Stimulated activated CD4-positive, alpha-beta T cell treated with anti-CD3 and anti-CD28 coated beads, TNF-alpha, amount 100 ng/mL, for 48 hours (primary cell): Measurements from ENCODE around the gene SPATA31C1.
"Not testable (repeated sequence)": the region's sequence is repeated elsewhere in the genome, so short reads cannot be mapped to it uniquely, and the experiment has no call there.

Source experiments
- DNase-seq, 3 donors: peaks; one replicate each; pipeline ENCODE4 v3.0.0-alpha.2; 2020; ENCODE audit warnings: low read depth in 3 of 3

Gene SPATA31C1

DNA sequence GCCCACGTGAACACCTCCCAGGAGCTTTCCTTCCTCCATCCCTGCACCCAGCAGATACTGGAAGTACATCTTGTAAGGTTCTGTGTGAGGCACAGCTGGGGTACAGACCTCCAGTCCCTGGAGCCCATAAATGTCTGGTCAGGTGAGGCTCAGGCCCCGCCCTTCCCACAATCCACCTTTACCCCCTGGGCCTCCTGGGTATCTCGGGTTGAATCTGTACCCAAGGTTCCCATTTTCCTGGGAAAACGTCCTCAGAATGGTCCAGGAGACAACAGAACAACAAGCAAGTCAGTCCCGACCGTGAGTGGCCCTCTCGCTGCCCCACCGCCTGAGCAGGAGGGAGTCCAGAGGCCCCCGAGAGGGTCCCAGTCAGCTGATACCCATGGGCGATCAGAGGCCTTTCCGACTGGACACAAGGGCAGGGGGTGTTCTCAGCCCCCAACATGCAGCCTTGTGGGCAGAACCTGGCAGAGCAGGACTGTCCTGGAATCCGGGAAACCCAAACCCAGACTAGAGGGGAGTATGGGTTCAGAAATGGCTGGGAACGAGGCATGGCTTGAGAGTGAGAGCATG is 30.7 kb upstream of the SPATA31C1 start:
- DNase-seq: no peak

- no peak for DNase-seq
Measured at GRCh38 chr9:87887661-87888480, 29.9 kb upstream of the SPATA31C1 start.

DNA sequence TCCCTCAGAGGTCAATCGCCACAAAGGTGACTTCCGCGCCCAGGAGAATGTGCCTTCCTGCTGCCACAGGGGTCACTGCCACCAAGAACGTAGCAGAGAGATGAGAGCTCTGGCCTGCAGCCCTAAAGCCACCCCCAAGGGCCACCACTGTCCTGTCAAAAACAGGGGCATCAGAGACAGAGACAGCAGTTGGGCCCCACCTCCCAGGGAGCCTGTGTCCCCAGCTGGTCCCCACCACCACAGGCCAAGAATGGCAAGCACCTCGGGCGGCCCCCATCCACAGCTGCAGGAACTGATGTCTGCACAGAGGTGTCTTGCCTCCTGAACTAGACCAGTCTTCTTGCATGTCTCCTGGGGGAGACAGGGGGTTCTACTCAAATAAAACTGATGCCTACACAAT is 29.3 kb upstream of the SPATA31C1 start:
- no peak for DNase-seq

DNA sequence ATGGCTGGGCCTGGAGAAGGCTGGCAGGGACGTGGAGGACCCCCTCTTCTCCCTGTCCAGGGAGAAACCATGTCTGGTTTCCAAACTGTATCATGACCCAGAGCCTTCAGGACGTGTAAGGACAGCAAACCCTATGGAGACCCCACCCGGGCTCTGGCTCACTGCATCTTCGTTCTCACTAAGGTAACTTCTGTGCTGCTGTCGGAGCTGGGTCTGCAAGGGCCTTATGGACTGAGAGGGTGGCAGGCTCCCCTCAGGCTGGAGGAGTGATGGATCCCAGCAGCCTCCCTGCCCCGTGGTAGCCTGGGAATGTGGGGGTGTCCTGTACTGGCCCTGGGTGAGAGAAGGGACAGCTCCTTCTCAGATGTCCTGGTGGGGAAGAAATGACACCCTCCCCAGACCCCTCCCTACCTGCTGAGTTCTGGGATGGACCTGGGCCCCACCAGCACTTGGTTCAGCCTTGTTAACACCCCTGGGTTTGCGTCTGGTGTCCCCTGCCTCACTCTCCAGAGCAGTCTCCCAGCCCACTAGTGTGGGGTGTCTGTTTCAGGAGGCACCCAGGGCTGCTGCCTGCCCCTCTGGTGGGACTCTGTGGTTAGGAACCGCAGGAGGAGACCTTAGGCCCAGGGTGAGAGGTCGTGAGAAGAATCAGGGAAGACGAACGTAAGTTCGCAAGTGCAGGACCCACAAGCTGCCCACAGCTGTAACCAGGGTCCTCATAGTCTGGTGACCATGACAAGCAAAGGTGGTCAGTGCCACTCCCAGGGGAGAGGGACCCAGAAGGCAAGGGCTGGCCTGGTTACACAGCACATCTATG is 28.5 kb upstream of the SPATA31C1 start:
- no peak for DNase-seq

- DNase-seq: no peak
Measured at GRCh38 chr9:87889882-87890252, 27.9 kb upstream of the SPATA31C1 start.

DNA sequence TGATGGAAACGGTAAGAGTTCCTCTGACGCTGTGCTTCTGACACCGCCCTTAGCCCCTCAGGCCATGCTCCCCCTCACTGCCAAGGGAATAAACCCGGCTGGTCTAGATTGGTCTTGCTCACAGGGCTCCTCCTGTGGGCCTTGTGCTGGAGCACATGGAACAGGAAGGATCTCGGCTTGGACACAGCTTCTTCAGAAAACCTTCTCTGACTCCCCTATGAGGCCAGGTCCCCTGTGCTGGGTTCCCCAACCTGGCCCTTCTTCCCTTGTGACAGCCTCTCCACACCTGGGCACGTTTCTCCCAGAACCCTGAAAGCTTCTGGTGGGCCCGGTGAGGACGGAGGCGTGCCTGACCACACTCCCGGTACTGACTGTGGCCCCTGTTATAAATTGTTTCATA is 26.9 kb upstream of the SPATA31C1 start:
- no peak for DNase-seq

GRCh38 chr9:87891754-87892153 is 26.0 kb upstream of the SPATA31C1 start:
- no peak for DNase-seq

- DNase-seq: no peak
Measured at GRCh38 chr9:87892956-87893355, 24.8 kb upstream of the SPATA31C1 start.

DNA sequence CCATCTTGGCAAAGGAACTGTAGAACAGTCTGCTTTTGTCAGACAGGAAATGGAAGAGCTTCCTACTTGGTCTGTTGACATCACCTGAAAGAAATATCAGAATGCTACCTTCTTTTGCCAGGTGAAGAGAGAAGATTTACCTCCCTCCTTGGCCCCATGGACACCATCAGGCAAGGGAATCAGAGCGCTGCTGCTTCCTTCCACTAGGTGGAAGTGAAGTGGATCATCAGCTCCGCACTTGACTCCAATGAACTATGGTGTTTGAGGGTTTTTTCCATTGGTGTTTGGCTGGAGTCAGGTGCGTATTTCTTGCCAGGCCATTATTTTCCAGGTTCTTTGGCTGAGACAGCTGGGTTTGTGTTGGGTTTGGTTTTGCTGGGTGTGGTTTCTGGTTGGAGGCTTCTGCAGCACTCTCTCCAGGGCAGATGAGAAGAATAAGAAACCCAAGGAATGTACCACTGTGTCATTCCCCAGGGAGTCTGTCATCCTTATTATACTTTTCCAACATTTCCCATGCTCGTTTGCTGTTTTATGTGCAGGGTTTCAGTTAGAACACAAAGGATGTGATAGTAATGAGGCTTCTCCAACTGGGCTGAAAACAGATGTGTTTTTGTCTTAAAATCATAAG is 22.6 kb upstream of the SPATA31C1 start:
- DNase-seq: no peak

DNA sequence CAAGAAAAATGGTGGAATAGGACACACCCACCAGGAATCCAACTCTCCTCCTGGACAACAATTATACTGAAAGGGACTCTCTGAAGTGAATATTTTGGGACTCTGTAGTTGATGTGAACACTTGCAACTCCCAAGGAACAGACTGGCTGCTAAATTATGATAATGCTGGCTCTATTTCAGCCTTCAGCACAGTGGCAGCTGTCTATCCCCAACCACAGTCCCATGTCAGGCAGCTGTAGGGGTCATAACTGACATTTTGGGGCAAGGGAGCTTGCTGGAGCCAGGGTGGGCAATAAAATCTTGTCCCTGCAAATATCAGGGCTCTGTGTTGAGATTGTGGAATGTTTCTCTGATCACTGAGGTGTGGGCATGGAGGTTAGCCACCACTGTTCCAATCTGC is 20.9 kb upstream of the SPATA31C1 start:
- no peak for DNase-seq

DNA sequence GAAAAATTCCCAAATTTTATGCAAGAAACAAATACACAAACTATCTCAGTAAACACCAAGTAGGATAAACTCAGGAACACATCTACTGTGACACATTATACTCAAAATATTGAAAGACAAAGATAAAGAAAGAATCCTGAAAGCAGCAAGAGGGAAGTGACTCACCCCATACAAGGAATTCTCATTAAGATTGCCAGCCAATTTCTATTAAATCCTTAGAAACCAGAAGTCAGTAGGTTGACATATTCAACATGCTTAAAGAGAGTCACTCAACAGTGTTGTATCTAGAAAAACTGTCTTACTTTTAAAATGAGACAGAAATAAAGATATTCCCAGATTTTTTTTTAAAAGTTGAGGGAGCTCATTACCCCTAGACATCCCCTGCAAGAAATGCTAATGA is 19.6 kb upstream of the SPATA31C1 start:
- DNase-seq: no peak

GRCh38 chr9:87902371-87902770 is 15.4 kb upstream of the SPATA31C1 start:
- not testable (repeated sequence) for DNase-seq

DNA sequence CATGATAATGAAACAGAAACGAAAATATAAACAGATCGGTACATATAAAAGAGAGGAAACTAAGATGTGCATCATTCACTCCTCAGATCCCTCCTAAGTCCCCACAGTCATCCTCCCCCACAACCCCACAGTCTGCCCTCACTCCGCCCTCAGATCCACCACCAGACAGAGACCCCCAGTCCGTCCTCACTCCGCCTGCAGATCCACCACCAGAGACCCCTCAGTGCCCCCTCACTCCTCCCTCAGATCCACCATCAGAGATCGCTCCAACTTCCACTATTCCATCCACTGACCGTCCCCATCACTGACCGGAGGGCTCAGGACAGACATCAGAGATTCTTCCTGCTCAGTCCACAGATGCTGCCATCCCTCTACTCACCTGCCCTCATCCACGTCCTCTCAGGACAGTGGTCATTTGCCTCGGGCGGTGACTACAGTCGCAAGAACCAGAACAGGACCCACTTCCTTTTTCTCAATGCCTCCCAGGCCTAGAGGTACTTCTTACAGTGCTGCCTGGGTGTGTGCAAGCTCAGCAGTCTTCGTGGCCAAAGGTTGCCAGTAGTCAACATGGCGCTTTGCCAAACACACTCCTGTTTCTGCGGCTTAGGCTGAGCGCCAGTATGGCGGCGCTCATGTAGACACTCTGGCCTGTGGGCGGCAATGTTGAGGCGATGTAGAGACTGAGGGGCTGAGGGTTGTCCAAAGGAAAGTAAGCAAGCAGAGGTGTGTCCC is 8.3 kb upstream of the SPATA31C1 start:
- DNase-seq: no peak

- no peak for DNase-seq
Measured at GRCh38 chr9:87910821-87911220, 6.9 kb upstream of the SPATA31C1 start.

GRCh38 chr9:87919013-87919412 is 1.3 kb downstream of the SPATA31C1 start:
- not testable (repeated sequence) for DNase-seq

- DNase-seq: not testable (repeated sequence)
Measured at GRCh38 chr9:87921561-87921960, 3.8 kb downstream of the SPATA31C1 start.

DNA sequence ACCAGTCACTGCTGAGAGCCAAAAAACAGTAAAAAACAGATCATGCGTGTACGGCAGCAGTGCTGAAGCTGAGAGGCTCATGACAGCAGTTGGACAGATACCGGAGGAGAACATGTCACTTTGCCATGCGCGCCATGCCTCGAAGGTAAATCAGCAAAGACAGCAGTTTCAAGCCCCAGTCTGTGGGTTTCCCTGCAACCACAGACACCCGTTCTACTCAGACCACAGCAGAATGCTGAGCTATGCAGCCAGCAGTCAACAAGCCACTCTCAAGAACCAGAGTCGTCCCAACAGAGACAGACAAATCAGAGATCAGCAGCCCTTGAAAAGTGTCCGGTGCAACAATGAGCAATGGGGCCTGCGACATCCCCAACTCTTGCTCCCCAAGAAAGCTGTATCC is 5.2 kb downstream of the SPATA31C1 start:
- not testable (repeated sequence) for DNase-seq

DNA sequence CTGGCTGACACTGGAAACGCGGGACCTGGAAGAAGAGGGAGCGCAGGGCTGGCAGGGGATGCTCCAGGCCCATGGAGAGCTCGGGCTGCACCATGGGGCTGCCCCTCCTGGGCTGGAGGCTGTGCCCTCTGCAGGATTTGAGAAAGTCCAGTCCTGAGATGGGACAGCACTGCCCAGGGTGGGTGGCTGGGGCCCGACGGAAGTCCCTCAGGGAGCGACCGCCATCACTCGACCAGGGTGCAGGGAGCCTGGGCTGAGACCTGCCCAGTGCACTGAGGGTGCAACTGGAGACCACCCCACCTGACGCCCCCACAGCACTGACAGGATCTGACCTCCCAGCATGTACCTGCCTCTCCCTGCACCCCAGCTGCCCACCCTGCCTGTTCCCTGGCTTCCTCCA is 7.1 kb downstream of the SPATA31C1 start:
- not testable (repeated sequence) for DNase-seq

- not testable (repeated sequence) for DNase-seq
Measured at GRCh38 chr9:87929152-87929551, 11.4 kb downstream of the SPATA31C1 start.

DNA sequence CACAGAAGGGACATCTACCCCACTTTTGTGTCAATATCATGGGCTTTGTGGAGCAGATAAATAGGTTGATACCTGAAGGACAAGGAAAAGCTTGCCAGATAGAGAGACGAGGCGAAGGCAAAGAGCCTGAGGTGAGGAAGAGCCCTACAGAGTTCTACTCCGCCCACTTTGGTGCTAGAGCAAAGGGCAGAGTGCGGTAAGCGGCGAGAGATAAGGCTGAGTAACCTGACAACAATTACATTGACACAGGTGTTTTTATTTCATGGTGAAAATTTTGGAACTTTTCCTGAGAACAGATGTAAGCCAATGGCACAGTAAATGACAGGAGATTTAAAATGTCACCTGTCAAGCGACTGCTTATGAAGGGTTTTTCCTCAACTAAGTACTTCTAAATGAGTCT is 16.7 kb downstream of the SPATA31C1 start:
- DNase-seq: not testable (repeated sequence)

GRCh38 chr9:87937352-87937751 is 19.6 kb downstream of the SPATA31C1 start:
- not testable (repeated sequence) for DNase-seq
